Mucosa of descending colon (tissue), 3 donors: ENCODE results near the gene MAN1C1. TPM values are rescaled to one million over a fixed set of nuclear protein-coding genes. Genes with fewer than 3 reads are reported as not detected.

Experiments used
- ATAC-seq: fragments of 200-7000 bp; cut with Tn5 transposase; one replicate; pipeline ENCODE4 v1.9.1; 2020; ENCODE audit warnings: mild to moderate bottlenecking, moderate library complexity
- DNase-seq, 3 donors: peaks; one replicate each; pipeline ENCODE4 v3.0.0-alpha.2; 2020
- H3K36me3 ChIP-seq: fragments of 200-600 bp; one replicate; pipeline ENCODE4 v1.8.0; 2021; ENCODE audit warnings: low read depth, mild to moderate bottlenecking
- H3K4me1 ChIP-seq: fragments of 200-600 bp; one replicate; pipeline ENCODE4 v1.8.0; 2021; ENCODE audit warnings: low read depth, mild to moderate bottlenecking
- H3K4me3 ChIP-seq: fragments of 200-600 bp; one replicate; pipeline ENCODE4 v1.8.0; 2021; ENCODE audit warnings: mild to moderate bottlenecking
- H3K9me3 ChIP-seq: fragments of 200-600 bp; one replicate; pipeline ENCODE4 v1.8.0; 2021; ENCODE audit warnings: mild to moderate bottlenecking
- intact Hi-C, 2 donors: fragments of 100-400 bp; cut with DNase I in 1 of 2; cut with micrococcal nuclease in 1 of 2; formaldehyde crosslinking; loops; one replicate each; pipeline versions ENCODE4 v1.11.0 to v1.11.1; 2022; cut with DNase I, micrococcal nuclease
- total RNA-seq, 3 donors: library from RNA; stranded (reverse); fragmentation: NEBNext Ultra II Directional in 2 of 3; extraction: Animal tissue kit (Norgen Biotek cat#: 25700) in 2 of 3; gene quantifications; one replicate each; pipeline versions ENCODE4 v1.2.1 to v1.2.4, GENCODE V29; 2021 to 2023
- TF ChIP-seq, protein P1 (sequence below): fragments of 200-600 bp; IDR thresholded peaks from one replicate; pipeline ENCODE4 v1.8.0; 2022; ENCODE audit warnings: antibody characterized with exemption, mild to moderate bottlenecking
- donor health status: DM: no; HTN: no; CAD: no; lungs with moderate emphysema.
- donor health status: DM: no; HTN: no; CAD: no.
- donor health status: DM: no; HTN: yes; CAD: no.

Gene MAN1C1
- total RNA-seq, 3 donors from 2014 or later: 2.5 to 22.0 (median 6.1) TPM

DNA sequence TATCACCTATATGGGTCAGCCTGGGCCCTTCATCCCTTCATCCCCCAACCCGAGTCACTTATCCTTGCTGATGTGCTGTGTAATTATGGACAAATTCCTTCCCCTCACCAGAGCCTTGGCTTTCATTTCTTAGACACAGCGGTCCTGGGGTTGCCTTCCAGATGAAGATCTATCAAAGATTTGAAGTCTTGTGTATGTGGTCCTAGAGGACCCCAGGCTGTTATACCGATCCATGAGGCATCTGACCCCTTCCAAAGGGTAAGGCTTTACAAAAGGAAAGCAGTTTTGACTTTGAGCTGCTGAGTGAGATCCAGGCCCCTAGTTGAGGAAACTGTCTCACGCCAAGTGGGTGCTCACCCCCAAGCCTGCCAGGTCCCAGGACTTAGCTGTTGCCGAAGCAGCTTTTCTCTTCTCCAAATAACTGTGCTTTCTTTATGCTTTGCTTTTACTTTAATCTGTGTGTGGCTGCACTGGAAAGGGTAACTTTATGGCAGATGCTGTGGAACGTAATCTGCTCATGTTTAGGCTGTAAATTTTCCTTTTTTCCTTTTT, 37.6 kb downstream of the MAN1C1 start:
- intact Hi-C loops: no loop called here
- H3K4me3 ChIP-seq: no peak overlapping the region
- H3K36me3 ChIP-seq: no peaks in the 10 kb centered on the region
- DNase-seq (no peak), ATAC-seq (no peak)
- H3K4me1 ChIP-seq: no peaks in the 10 kb centered on the region
- H3K9me3 ChIP-seq: no peaks in the 10 kb centered on the region
- TF ChIP-seq, protein P1, sequence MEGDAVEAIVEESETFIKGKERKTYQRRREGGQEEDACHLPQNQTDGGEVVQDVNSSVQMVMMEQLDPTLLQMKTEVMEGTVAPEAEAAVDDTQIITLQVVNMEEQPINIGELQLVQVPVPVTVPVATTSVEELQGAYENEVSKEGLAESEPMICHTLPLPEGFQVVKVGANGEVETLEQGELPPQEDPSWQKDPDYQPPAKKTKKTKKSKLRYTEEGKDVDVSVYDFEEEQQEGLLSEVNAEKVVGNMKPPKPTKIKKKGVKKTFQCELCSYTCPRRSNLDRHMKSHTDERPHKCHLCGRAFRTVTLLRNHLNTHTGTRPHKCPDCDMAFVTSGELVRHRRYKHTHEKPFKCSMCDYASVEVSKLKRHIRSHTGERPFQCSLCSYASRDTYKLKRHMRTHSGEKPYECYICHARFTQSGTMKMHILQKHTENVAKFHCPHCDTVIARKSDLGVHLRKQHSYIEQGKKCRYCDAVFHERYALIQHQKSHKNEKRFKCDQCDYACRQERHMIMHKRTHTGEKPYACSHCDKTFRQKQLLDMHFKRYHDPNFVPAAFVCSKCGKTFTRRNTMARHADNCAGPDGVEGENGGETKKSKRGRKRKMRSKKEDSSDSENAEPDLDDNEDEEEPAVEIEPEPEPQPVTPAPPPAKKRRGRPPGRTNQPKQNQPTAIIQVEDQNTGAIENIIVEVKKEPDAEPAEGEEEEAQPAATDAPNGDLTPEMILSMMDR: no peak

DNA sequence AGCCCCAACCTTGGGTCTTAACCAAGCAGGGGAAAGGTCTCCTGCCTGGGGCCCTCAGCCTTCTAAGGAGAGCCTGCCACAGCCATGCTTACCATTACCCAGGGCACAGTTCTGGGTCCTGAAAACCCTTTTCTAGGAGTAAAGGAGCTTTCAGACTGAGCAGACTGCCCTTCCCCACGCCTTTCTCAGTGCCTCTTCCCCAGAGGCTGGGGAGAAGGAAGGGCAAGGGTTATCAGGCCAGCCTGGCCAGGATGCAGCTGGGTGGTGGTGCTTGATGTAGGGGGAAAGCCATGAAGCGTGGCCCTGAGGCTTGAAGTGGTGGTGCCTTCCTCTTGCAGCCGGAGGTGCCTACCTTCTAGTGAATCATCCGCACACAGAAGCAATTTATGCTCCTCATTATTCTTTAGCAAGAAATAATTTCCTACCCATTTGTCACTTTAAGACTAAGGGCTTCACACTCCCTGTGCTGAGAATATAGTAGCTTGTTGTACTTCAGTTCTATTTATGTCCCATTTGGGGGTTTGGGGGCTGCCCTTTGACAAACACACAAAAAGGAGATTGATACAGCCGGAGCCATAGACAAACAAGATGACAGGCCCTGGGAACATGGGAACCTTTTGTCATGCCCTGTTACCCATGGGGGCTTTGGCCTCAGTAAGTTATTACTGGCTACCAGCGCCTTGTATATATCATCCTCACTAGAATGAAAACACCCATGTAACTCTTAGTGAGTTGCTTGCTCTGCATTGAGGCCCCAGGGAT, 40.7 kb downstream of the MAN1C1 start:
- H3K36me3 ChIP-seq: no peaks in the 10 kb centered on the region
- no peak overlapping the region for H3K4me3 ChIP-seq
- no peaks in the 10 kb centered on the region for H3K9me3 ChIP-seq
- TF ChIP-seq, protein P1: no peak
- H3K4me1 ChIP-seq: peaks cover 5% of the 10 kb centered on the region
- intact Hi-C loops: no loop called here
- ATAC-seq: no peak
- no peak for DNase-seq

DNA sequence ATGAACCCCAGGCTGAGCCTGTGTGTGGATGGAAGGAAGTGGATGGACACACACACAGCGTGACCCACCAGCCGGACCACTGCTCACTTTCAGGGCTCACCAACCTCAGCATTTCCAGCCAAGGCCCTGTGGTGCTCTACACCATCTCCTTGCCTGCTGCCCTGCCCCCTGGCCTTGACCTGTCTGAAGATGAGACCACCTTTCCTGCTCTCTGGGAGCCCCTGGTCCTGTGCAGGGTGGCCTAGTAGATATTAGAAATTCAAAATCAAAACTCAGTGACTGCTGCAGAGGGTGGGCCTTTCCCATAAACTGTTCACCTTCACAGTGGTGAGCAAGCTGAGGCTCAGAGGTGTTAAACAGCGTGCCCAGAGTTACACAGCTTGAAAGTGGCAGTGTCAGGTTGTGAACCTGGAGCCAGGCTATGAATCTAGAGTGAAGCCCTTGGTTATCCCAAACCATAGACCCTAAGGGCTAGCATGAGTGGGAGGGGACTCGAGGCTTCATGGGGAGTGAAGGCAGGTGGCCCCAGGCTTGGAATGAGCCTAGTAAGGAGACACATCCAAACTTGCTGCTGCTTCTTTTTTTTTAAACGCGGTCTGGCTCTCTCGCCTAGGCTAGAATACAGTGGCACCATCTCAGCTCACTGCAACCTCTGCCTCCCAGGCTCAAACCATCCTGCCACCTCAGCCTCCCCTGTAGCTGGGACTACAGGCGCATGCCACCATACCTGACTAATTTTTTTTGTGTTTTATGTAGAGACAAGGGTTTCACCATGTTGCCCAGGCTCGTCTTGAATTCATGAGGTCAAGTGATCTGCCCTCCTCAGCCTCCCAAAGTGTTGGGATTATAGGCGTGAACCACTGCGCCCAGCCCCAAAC, 41.5 kb downstream of the MAN1C1 start:
- H3K4me1 ChIP-seq: peaks cover 5% of the 10 kb centered on the region
- no peaks in the 10 kb centered on the region for H3K9me3 ChIP-seq
- intact Hi-C loops: no loop called here
- ATAC-seq (no peak), DNase-seq (no peak)
- H3K4me3 ChIP-seq: no peak overlapping the region
- TF ChIP-seq, protein P1: no peak
- no peaks in the 10 kb centered on the region for H3K36me3 ChIP-seq

DNA sequence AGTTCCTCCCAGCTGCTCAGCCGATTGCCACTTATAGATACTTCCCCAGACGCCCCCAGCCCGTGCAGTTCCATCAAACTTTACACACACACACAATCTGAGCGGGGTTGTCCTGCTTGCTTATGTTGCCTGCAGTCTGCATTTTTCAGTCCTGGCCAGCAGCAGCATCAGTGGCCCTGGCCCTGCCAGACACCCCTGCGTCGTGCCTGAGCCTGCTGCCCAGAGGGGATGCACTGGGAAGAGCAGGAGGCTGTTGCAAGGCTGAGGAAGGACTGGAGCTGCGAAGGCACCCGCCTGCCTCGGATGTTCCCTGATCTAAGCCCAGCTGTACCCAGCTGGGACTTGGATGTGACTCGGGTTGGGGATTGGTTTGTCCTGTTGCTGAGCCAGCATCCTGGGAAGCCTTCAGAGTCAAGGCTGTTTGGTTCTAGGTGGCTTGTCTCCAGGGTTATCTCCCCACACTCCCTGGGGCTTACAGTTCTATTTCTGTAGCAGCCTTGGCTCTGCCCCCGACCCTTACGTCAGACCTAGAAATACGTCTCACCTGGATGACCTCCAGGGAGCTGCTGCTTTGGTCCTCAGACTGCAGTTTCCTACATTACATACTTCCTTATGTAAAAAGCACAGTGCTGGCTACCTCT, 42.3 kb downstream of the MAN1C1 start:
- Histone ChIP-seq H3K4me1 (peaks cover 5% of the 10 kb centered on the region), H3K36me3 (no peaks in the 10 kb centered on the region), H3K4me3 (no peak overlapping the region), H3K9me3 (no peaks in the 10 kb centered on the region)
- DNase-seq (peak in 1 of 3 donors; percentile 32), ATAC-seq (peak; percentile 6)
- TF ChIP-seq, protein P1: no peak
- intact Hi-C loops: no loop called here

DNA sequence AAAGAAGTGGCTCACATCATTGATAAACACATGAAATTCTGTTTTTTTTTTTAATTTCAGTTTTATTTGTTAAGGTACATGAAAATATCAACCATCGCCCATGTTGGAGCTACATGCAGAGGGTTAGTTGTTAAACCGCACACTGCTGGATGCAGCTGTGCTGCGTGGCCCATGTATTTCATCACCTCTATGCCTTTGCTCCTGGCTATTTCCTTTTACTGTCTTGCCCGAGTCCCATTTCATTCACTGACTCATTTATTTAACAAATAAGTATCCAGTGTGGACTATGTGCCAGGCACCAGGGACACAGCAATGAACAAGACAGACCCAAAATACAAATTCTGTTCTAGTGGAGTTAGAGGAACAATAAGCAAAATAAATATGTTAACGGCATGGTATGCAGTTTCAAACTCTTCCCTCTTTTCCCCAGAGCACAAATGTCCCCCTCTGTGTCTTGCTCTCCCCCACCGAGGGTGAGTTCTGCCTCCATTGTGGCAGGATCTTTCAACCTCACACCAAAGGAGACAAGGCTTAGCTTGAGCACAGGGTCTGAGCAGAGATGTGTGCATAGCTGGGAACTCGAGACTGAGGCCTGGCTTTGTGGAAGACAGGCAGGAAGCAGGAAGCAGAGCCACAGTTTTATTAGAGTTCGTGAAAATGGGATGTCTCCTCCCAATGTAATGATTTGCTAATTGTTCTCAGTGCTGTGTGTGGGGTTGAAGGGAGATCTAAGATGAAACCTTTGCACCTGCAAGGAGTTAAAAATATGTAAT, 44.6 kb downstream of the MAN1C1 start:
- intact Hi-C loops: no loop called here
- TF ChIP-seq, protein P1: no peak
- Histone ChIP-seq H3K9me3 (no peaks in the 10 kb centered on the region), H3K4me1 (peaks cover 5% of the 10 kb centered on the region), H3K36me3 (no peaks in the 10 kb centered on the region), H3K4me3 (no peak overlapping the region)
- peak in 1 of 3 donors; percentile 25 for DNase-seq
- peak; percentile 86 for ATAC-seq
